Measurements from ENCODE around the gene USH2A.

Gene USH2A

DNA sequence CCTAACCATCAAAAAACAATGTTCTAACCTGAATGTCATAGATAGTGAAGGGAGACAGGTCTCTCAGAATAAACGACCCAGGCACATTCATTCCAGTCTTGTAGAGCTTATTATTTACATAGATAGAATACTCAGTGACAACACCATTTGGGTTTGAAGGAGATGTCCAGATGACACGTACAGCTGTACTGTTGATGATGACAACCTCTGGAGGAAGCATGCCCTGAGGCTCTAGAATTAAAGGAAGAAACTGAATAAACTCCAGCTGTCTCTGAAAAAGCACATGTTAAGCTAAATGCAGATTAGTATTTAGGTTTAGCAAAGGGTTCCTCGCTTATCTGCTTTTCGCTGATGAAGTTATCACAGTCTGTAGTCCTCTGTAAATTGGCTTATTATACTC is 579.0 kb downstream of the USH2A start:
- CTCF ChIA-PET, result interaction anchor here (0.6 kb wide), 1 partner anchor 545 kb away, joined by 3 read pairs; no protein-coding TSS in a partner anchor
- no peaks in the 10 kb centered on the region for H3K4me1 ChIP-seq (ENCODE audit: control insufficient read depth, insufficient read depth, low read length)
- no peak overlapping the region for H3K27ac ChIP-seq (ENCODE audit: extremely low read depth, low read depth, low read length)

GRCh38 chr1:215842905-215843304 is 580.3 kb downstream of the USH2A start:
- H3K4me1 ChIP-seq (ENCODE audit: control insufficient read depth, insufficient read depth, low read length), result no peaks in the 10 kb centered on the region
- no peaks in the 10 kb centered on the region for H3K9me3 ChIP-seq (ENCODE audit: control insufficient read depth, insufficient read depth, low read depth, low read length)
- no peaks in the 10 kb centered on the region for H3K36me3 ChIP-seq (ENCODE audit: control insufficient read depth in 2 of 2, insufficient read depth in 1 of 2, low read length in 2 of 2)
- no peak overlapping the region for H3K27ac ChIP-seq (ENCODE audit: extremely low read depth, low read depth, low read length)
- no peak overlapping the region for H3K4me3 ChIP-seq (ENCODE audit: low read depth, low read length)
- TF ChIP-seq ZNF146 (tag by site-specific recombination; IDR thresholded peaks at IDR 0.05), result no peak
- no peak for TF ChIP-seq ZNF366 (tag by site-specific recombination; conservative IDR thresholded peaks at IDR 0.05)
- no peak for TF ChIP-seq ZNF670 (tag by site-specific recombination; IDR thresholded peaks at IDR 0.05; ENCODE audit: low read depth)
- no peak for TF ChIP-seq ZNF449 (tag by site-specific recombination; IDR thresholded peaks at IDR 0.05)
- TF ChIP-seq RBAK (tag by site-specific recombination; IDR thresholded peaks at IDR 0.05), result no peak
- no peak for TF ChIP-seq ZNF133 (tag by site-specific recombination; IDR thresholded peaks at IDR 0.05)
- TF ChIP-seq ZNF280D (tag by site-specific recombination; IDR thresholded peaks at IDR 0.05), result no peak
- no peak for TF ChIP-seq ZNF624 (tag by site-specific recombination; IDR thresholded peaks at IDR 0.05)
- TF ChIP-seq ZNF544 (tag by site-specific recombination; IDR thresholded peaks at IDR 0.05), result no peak
- TF ChIP-seq ZNF341 (tag by site-specific recombination; IDR thresholded peaks at IDR 0.05; ENCODE audit: low read depth), result no peak
- no peak for TF ChIP-seq ZNF433 (tag by site-specific recombination; IDR thresholded peaks at IDR 0.05; ENCODE audit: low read depth)
- TF ChIP-seq ZFP3 (tag by site-specific recombination; IDR thresholded peaks at IDR 0.05; ENCODE audit: low read depth), result no peak
- TF ChIP-seq HOXC10 (CRISPR knock-in tag; IDR thresholded peaks at IDR 0.05), result no peak
- TF ChIP-seq, protein P1, sequence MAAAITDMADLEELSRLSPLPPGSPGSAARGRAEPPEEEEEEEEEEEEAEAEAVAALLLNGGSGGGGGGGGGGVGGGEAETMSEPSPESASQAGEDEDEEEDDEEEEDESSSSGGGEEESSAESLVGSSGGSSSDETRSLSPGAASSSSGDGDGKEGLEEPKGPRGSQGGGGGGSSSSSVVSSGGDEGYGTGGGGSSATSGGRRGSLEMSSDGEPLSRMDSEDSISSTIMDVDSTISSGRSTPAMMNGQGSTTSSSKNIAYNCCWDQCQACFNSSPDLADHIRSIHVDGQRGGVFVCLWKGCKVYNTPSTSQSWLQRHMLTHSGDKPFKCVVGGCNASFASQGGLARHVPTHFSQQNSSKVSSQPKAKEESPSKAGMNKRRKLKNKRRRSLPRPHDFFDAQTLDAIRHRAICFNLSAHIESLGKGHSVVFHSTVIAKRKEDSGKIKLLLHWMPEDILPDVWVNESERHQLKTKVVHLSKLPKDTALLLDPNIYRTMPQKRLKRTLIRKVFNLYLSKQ (tag by site-specific recombination; IDR thresholded peaks at IDR 0.05; ENCODE audit: borderline replicate concordance), result no peak
- no peak for TF ChIP-seq ZSCAN23 (tag by site-specific recombination; IDR thresholded peaks at IDR 0.05)
- CTCF ChIA-PET, result no interaction called here
- POLR2A ChIA-PET, result no interaction called here

More for the DNA sequence above, 579.0 kb downstream of the USH2A start:
- TF ChIP-seq EGR2 (tag by site-specific recombination; IDR thresholded peaks at IDR 0.05; ENCODE audit: low read depth), result no peak
- no peak for TF ChIP-seq IKZF3 (tag by site-specific recombination; IDR thresholded peaks at IDR 0.05)
- TF ChIP-seq ZNF571 (tag by site-specific recombination; IDR thresholded peaks at IDR 0.05), result no peak
- TF ChIP-seq, protein P2, sequence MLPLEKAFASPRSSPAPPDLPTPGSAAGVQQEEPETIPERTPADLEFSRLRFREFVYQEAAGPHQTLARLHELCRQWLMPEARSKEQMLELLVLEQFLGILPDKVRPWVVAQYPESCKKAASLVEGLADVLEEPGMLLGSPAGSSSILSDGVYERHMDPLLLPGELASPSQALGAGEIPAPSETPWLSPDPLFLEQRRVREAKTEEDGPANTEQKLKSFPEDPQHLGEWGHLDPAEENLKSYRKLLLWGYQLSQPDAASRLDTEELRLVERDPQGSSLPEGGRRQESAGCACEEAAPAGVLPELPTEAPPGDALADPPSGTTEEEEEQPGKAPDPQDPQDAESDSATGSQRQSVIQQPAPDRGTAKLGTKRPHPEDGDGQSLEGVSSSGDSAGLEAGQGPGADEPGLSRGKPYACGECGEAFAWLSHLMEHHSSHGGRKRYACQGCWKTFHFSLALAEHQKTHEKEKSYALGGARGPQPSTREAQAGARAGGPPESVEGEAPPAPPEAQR (tag by site-specific recombination; IDR thresholded peaks at IDR 0.05), result no peak
- no peak for TF ChIP-seq ZNF707 (tag by site-specific recombination; IDR thresholded peaks at IDR 0.05)
- no peak for TF ChIP-seq PATZ1 (tag by site-specific recombination; IDR thresholded peaks at IDR 0.05)
- TF ChIP-seq ZNF580 (tag by site-specific recombination; IDR thresholded peaks at IDR 0.05), result no peak
- Histone ChIP-seq H3K4me3 (ENCODE audit: low read depth, low read length) (no peak overlapping the region), H3K9me3 (ENCODE audit: control insufficient read depth, insufficient read depth, low read depth, low read length) (no peaks in the 10 kb centered on the region), H3K36me3 (ENCODE audit: control insufficient read depth in 2 of 2, insufficient read depth in 1 of 2, low read length in 2 of 2) (no peaks in the 10 kb centered on the region)
- POLR2A ChIA-PET, result no interaction called here

Data from HEK293 (cell line).